Mammary epithelial cell (primary cell): ENCODE results near the gene FPR3.

ENCODE experiments used
- EZH2 ChIP-seq: IDR thresholded peaks from 2 replicates; pipeline ENCODE4 v1.6.1; 2012; ENCODE audit warnings: low read length, inconsistent platforms, borderline replicate concordance
- TF ChIP-seq, protein P1 (sequence below), 2 donors: IDR thresholded peaks in 1 of 2; conservative IDR thresholded peaks in 1 of 2; 2 replicates each; pipeline ENCODE4 v1.5.1; 2011 to 2012; ENCODE audit warnings: inconsistent platforms in 2 of 2, low read length in 2 of 2, mild to moderate bottlenecking in 2 of 2, control low read depth in 1 of 2, low read depth in 1 of 2; ENCODE audit not compliant: insufficient read depth in 1 of 2; ENCODE audit errors: extremely low read depth in 1 of 2

DNA sequence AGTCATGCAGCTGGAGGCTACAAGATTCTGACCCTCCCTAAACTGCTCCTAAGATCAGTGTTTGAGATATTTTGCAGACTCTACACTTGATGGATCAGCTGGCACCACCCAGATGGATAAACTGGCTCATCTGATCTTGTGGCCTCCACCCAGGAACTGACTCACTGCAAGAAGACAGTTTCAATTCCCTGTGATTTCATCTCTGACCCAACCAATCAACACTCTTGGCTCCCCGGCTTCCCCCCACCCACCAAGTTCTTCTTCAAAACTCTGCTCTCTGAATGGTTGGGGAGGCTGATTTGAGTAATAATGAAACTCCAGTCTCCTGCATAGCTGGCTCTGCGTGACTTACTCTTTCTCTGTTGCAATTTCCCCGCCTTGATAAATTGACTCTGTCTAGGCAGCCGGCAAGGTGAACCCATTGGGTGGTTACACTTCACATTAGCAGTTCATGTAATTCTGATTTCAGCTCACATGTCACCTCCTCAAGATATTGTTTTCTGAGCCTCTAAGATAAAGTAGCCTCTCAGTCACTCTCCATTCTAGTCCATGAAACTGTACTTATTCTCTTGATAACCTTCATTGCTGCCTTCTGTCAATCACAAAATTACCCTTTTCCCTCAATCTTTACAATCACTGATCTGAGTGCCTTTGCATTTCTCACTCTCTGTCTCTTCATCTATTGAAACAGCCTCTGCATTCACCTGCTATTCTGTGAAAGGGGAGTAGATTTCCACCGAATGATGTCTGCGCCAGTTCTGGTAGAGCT is 9.9 kb upstream of the FPR3 start:
- TF ChIP-seq, protein P1, sequence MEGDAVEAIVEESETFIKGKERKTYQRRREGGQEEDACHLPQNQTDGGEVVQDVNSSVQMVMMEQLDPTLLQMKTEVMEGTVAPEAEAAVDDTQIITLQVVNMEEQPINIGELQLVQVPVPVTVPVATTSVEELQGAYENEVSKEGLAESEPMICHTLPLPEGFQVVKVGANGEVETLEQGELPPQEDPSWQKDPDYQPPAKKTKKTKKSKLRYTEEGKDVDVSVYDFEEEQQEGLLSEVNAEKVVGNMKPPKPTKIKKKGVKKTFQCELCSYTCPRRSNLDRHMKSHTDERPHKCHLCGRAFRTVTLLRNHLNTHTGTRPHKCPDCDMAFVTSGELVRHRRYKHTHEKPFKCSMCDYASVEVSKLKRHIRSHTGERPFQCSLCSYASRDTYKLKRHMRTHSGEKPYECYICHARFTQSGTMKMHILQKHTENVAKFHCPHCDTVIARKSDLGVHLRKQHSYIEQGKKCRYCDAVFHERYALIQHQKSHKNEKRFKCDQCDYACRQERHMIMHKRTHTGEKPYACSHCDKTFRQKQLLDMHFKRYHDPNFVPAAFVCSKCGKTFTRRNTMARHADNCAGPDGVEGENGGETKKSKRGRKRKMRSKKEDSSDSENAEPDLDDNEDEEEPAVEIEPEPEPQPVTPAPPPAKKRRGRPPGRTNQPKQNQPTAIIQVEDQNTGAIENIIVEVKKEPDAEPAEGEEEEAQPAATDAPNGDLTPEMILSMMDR (conservative IDR thresholded peaks at IDR 0.05 in 1 of 2, IDR thresholded peaks at IDR 0.05 in 1 of 2; ENCODE audit: extremely low read depth in 1 of 2, insufficient read depth in 1 of 2, low read depth in 1 of 2, low read length in 2 of 2), result no peak
- TF ChIP-seq EZH2, result no peak
